Activated CD8-positive, alpha-beta memory T cell treated with anti-CD3 and anti-CD28 coated beads, Interleukin-2, amount 50 U/mL, for 1 hour (primary cell): ENCODE measurements around the gene ZNF674.
"Not testable (repeated sequence)": the region's sequence is repeated elsewhere in the genome, so short reads cannot be mapped to it uniquely, and the experiment has no call there.

Source experiments
- DNase-seq: peaks from one replicate; pipeline ENCODE4 v3.0.0-alpha.2; 2020; ENCODE audit errors: extremely low read depth

Gene ZNF674

GRCh38 chrX:46569621-46570020 lies 24.4 kb upstream of the ZNF674 start:
- DNase-seq = no peak

GRCh38 chrX:46567388-46567787 lies 22.2 kb upstream of the ZNF674 start:
- DNase-seq = no peak

GRCh38 chrX:46561824-46562657 lies 16.8 kb upstream of the ZNF674 start:
- DNase-seq = no peak

DNA sequence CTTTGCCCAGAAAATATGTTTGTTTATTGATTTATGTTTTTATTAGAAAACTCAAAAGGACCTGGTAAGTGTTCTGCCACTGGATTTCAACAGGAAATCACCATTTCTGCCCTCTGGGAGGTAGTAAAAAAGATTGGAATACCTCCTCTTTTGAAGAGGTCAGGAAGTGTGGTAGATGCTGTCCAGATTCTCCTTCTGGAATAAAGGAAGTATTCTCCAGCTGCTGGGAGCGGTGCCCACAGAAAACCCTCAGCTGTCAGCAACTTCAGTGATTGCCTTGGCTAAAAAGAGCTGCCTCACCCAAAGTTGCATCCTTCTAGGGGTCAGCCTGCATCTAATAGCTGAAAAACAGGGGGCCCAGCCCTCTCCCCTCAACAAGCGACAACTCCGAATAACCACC lies 13.8 kb upstream of the ZNF674 start:
- no peak for DNase-seq

DNA sequence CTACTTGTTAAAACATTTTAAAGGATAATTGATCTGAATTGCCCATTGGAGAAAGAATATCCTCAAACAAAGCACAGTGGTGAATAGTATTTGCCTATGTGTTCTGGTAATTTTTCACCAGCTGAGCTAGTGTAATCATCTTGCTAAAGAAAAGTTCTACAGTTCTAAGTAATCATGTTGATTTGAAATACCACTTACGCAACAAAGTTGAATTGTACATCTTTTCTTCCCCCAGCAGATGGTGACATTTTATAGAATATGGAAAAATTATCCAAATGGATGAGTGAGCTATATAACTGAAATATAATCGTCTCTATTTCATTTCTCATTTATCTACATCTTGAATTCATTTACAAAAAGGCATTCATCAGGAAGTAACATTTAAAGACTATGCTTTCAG lies 9.7 kb upstream of the ZNF674 start:
- DNase-seq = no peak

GRCh38 chrX:46553935-46554334 lies 8.7 kb upstream of the ZNF674 start:
- DNase-seq = no peak

GRCh38 chrX:46551494-46552128 lies 6.4 kb upstream of the ZNF674 start:
- DNase-seq = no peak

DNA sequence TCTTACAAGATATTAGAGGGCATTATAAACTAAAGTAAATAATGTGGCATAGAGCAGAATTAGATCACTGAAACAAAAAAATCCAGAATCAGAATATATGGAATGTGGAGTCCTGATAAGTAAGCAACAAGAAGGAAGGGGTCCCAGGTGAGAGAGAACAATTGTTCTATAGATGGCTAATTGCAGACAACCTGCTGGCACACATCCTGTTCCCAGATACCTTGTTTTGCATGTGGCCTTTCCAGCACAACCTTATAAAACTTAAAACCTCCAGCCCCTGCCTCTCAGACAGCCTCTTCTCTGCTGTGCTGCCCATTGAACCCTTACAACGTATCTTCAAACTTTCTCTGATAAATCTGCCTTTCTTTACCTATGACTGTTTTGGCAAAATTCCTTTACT lies 4.7 kb upstream of the ZNF674 start:
- no peak for DNase-seq

DNA sequence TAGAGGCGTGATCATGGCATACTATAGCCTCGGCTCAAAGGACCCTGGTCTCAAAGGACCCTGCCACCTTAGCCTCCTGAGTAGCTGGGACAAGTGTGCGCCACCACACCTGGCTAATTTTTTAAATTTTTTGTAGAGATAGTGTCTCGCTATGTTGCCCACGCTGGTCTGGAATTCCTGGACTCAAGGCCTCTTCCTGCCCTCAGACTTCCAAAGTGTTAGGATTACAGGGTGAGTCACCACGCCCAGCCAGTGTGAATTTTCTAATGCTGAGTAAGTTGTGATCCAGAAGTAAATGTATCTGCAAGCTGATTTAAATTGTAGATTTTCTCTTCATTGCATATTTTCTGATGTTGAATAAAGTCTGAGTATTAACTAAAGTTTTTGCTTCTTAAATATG lies 2.6 kb upstream of the ZNF674 start:
- no peak for DNase-seq

DNA sequence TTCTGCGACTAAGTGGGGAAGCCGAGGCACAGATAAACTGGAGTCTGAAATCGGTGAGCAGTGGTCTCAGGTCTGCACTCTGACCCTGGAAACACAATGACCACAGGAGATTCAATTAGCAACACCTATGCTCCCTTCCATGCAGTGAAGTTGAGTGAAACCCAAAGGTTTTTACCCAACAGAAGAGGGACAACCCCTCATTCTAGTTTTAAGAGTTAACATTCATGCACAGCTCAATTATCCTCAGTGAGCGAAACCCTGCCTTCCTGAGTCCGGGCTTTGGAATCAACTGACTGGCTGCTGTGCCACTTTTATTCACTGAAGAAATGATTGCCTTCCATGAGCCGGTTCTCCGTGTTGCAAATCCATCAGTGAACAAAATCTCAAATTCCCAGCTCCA lies 694 bp downstream of the ZNF674 start:
- DNase-seq = not testable (repeated sequence)

DNA sequence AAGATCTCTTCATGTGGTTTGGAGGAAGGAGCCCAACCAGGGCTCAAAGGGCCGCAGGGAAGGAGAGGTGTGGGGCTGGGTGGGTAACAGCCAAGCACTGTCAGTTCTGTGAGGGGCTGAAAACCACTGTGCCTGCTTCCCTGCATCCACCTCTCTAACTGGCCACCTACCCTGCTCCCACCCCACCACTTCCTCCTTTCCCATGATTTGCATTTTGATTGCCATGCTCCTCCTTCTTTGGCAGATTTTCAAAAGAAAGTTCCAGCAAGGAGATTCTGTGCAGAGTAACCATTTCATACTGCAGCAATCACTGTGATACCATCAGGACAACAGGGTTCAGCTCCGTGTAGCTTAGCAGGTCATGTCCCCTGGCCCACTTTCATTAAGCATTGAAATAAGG lies 1.8 kb downstream of the ZNF674 start:
- no peak for DNase-seq

- no peak for DNase-seq
These were observed 13.8 kb downstream of the ZNF674 start for GRCh38 chrX:46531442-46531841.

DNA sequence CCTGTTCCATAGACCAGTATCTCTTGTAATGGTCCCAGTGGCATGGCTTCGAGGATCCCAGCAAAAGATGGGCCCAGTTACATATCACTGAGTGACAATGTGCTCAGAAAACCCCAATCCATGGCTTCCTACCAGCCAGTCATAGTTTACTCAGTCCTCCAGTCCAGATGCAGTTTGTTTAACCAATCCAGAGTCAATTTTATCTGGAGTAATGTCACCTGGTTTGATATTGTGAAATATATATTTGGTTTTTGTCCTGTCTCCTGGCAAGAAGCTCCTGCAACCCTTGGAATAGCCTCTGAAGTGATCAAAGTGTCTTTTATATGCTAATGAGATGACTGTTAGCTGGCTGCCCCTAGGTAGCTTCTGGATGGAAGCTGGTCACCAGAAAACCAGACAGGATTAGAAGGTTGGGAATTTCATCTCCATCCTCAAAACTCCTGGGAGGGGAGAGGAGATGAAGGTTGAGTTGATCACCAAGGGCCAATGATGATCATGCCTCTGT lies 14.8 kb downstream of the ZNF674 start:
- not testable (repeated sequence) for DNase-seq

DNA sequence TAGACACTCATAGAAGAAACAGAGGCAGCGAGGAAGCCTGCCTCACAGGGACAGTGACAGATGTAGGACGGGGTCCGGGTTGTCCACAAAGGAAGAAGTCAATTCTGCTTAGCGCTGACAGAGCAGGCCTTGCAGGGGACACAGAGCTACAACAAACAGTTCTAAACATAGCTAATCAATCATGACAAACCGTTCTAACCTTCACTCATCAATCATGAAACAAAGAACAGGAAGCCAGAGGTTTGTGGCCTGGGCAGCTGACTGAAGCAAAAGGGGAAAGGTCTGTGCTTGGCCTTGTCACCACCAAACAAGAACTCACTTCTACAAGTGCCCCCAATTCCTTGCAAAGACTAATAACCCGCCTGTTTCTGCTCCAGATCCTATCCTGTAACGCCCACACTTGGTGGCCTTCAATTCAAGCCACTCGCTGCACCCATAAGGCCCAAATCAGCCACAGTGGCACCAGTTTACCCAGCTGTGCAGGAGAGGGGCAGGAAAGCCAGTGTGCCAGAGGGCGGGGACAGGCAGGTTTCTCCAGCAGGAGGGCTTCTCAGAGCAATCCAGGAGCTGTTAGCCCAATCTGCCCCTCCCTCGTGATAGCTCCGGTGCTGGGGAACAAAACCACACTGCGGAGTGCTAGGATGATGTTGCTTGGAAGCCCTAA lies 15.3 kb downstream of the ZNF674 start:
- DNase-seq = not testable (repeated sequence)

- DNase-seq = not testable (repeated sequence)
These were observed 16.6 kb downstream of the ZNF674 start for GRCh38 chrX:46528640-46529039.

GRCh38 chrX:46506076-46506475 lies 39.1 kb downstream of the ZNF674 start:
- DNase-seq = no peak

DNA sequence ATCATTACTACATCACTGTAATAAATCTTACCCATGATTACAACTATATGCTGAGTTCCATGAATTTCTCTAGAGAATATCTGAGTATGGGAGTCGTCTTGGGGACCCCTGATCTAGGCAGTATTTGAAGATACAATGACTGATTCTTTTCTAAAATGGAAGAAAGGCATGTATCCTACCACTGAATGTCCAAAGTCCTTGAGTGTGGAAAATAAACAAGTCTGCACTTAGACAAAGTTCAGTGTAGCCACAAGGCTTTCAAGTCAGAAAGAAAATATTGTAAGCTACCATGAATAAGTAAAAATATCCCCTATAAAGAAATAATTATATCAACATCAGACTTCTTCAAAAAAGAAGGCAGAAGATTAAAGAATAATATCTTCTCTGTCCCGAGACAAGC lies 42.4 kb downstream of the ZNF674 start:
- no peak for DNase-seq

DNA sequence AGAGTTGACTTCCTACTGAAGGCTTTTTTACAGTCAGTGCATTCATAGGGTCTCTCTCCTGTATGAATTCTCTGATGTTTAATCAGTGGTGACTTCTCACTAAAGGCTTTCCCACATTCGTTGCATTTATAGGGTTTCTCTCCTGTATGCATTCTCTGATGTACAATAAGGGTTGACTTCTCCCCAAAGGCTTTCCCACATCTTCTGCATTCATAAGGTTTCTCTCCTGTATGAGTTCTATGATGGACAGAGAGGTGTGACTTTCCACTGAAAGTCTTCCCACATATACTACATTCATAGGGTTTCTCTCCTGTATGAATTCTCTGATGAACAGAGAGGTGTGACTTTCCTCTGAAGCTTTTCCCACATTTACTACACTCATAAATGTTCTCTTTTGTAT lies 45.2 kb downstream of the ZNF674 start:
- no peak for DNase-seq

- DNase-seq = no peak
These were observed 56.5 kb downstream of the ZNF674 start for GRCh38 chrX:46488712-46489111.

- DNase-seq = no peak
These were observed 59.3 kb downstream of the ZNF674 start for GRCh38 chrX:46485897-46486296.

- DNase-seq = not testable (repeated sequence)
These were observed 66.6 kb downstream of the ZNF674 start for GRCh38 chrX:46478634-46479033.

DNA sequence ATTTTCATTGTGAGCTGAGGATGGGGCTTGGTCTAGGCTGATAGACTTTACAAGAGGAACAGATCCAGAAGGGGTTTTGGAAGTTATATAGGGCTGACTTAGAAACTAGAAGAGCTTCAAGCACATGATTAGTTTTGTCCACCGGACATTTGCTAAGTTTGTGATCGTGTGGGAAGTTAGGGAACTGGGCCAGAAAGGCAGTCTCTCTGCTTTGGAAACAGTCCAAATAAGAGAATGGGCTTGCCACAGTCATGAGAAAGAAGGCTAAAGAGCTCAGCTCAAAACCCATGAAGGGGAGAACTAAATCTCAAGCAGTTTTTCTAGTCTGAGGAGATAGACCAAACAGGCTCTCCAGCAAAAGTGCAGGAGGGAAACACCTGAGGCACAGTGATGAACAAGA lies 67.8 kb downstream of the ZNF674 start:
- DNase-seq = no peak

- DNase-seq = no peak
These were observed 80.0 kb downstream of the ZNF674 start for GRCh38 chrX:46465203-46465602.
